Activated CD8-positive, alpha-beta memory T cell treated with anti-CD3 and anti-CD28 coated beads, Interleukin-2, amount 10 ng/mL, durations not matched to agents 7 days and 5 days (primary cell): ENCODE results near the gene ANKRD2. TPM values are rescaled to one million over a fixed set of nuclear protein-coding genes. Genes with fewer than 3 reads are reported as not detected.
"Not testable (repeated sequence)": the region's sequence is repeated elsewhere in the genome, so short reads cannot be mapped to it uniquely, and the experiment has no call there.

Experiments used
- ATAC-seq: fragments of 150-1000 bp; cut with Tn5 transposase; one replicate; pipeline ENCODE4 v1.10.0; 2021; ENCODE audit warnings: moderate library complexity
- CTCF ChIA-PET: fragments of 350-600 bp; sonication (Branson Sonifier 250); formaldehyde crosslinking; loops from one replicate; lab custom pipeline; 2021; ENCODE audit warnings: antibody characterized with exemption; lab: Charles Lee
- DNase-seq: peaks from one replicate; pipeline ENCODE4 v3.0.0-alpha.2; 2020
- H3K27ac Mint-ChIP-seq: one replicate; pipeline ENCODE4 v1.8.0; 2021; ENCODE audit warnings: mild to moderate bottlenecking, mixed read lengths
- H3K27me3 Mint-ChIP-seq: one replicate; pipeline ENCODE4 v1.8.0; 2021; ENCODE audit warnings: mixed read lengths
- H3K36me3 Mint-ChIP-seq: one replicate; pipeline ENCODE4 v1.8.0; 2021; ENCODE audit warnings: mild to moderate bottlenecking, mixed read lengths
- H3K4me1 Mint-ChIP-seq: one replicate; pipeline ENCODE4 v1.8.0; 2021; ENCODE audit warnings: mixed read lengths
- H3K4me3 Mint-ChIP-seq: one replicate; pipeline ENCODE4 v1.8.0; 2021; ENCODE audit warnings: mild to moderate bottlenecking, moderate library complexity, mixed read lengths
- H3K9me3 Mint-ChIP-seq: one replicate; pipeline ENCODE4 v1.8.0; 2022; ENCODE audit warnings: low read depth, mixed read lengths
- total RNA-seq, 2 experiments: library from RNA; stranded (reverse); gene quantifications; one replicate each; pipeline ENCODE4 v1.2.3, GENCODE V29; 2021

Gene ANKRD2
- total RNA-seq, 2 experiments from 2014 or later: 0.26 to 0.67 TPM

- H3K27ac Mint-ChIP-seq: no peak overlapping the region
- H3K4me3 Mint-ChIP-seq: no peak overlapping the region
- H3K27me3 Mint-ChIP-seq: no peaks in the 10 kb centered on the region
- H3K36me3 Mint-ChIP-seq: no peaks in the 10 kb centered on the region
- DNase-seq (no peak), ATAC-seq (no peak)
- H3K4me1 Mint-ChIP-seq: peaks cover 8% of the 10 kb centered on the region
- no peaks in the 10 kb centered on the region for H3K9me3 Mint-ChIP-seq
- CTCF ChIA-PET: interaction anchor here (1.6 to 5.5 kb wide), 3 partner anchors 22 to 131 kb away, joined by 4 to 55 read pairs (median 10); no protein-coding TSS in a partner anchor
Measured at GRCh38 chr10:97570146-97570788, 2.3 kb upstream of the ANKRD2 start.

- no peak for DNase-seq
- Mint-ChIP-seq H3K27me3 (no peaks in the 10 kb centered on the region), H3K4me3 (no peak overlapping the region), H3K36me3 (no peaks in the 10 kb centered on the region), H3K4me1 (peaks cover 8% of the 10 kb centered on the region), H3K27ac (no peak overlapping the region), H3K9me3 (no peaks in the 10 kb centered on the region)
- CTCF ChIA-PET: interaction anchor here (1.4 to 5.5 kb wide), 14 partner anchors 10 to 165 kb away, joined by 4 to 55 read pairs (median 10); partner anchors contain the start of genes PI4K2A and ZFYVE27
- no peak for ATAC-seq
Measured at GRCh38 chr10:97570789-97571471, 1.6 kb upstream of the ANKRD2 start.

- Mint-ChIP-seq H3K4me1 (peaks cover 4% of the 10 kb centered on the region), H3K4me3 (no peak overlapping the region), H3K27me3 (no peaks in the 10 kb centered on the region), H3K27ac (no peak overlapping the region), H3K36me3 (no peaks in the 10 kb centered on the region), H3K9me3 (no peaks in the 10 kb centered on the region)
- ATAC-seq (no peak), DNase-seq (no peak)
- CTCF ChIA-PET: interaction anchor here (0.7 to 5.5 kb wide), 34 partner anchors 9 to 460 kb away, joined by 3 to 55 read pairs (median 6); partner anchors contain the start of genes AVPI1, C10orf62, PI4K2A and ZFYVE27
Measured at GRCh38 chr10:97571622-97572021, 957 bp upstream of the ANKRD2 start.

- Mint-ChIP-seq H3K36me3 (no peaks in the 10 kb centered on the region), H3K4me3 (no peak overlapping the region), H3K4me1 (peaks cover 2% of the 10 kb centered on the region), H3K27ac (no peak overlapping the region), H3K27me3 (peaks cover 8% of the 10 kb centered on the region), H3K9me3 (no peaks in the 10 kb centered on the region)
- no peak for DNase-seq
- ATAC-seq: no peak
- CTCF ChIA-PET: interaction anchor here (0.6 to 5.5 kb wide), 17 partner anchors 8 to 160 kb away, joined by 3 to 55 read pairs (median 7); partner anchors contain the start of gene AVPI1
Measured at GRCh38 chr10:97573021-97573420, 442 bp downstream of the ANKRD2 start.

- Mint-ChIP-seq H3K27ac (no peak overlapping the region), H3K27me3 (peaks cover 15% of the 10 kb centered on the region), H3K36me3 (no peaks in the 10 kb centered on the region), H3K9me3 (no peaks in the 10 kb centered on the region), H3K4me3 (no peak overlapping the region), H3K4me1 (peaks cover 2% of the 10 kb centered on the region)
- no peak for DNase-seq
- CTCF ChIA-PET: interaction anchor here (0.8 to 5.5 kb wide), 7 partner anchors 7 to 40 kb away, joined by 3 to 55 read pairs (median 4); no protein-coding TSS in a partner anchor
- ATAC-seq: no peak
Measured at GRCh38 chr10:97573672-97574071, 1.1 kb downstream of the ANKRD2 start.

- H3K36me3 Mint-ChIP-seq: no peaks in the 10 kb centered on the region
Measured at GRCh38 chr10:97574374-97575126, 2.0 kb downstream of the ANKRD2 start.

GRCh38 chr10:97575127-97575668 is 2.6 kb downstream of the ANKRD2 start:
- CTCF ChIA-PET: interaction anchor here (0.8 to 1.6 kb wide), 6 partner anchors 10 to 41 kb away, joined by 3 to 4 read pairs (median 4); no protein-coding TSS in a partner anchor
- no peaks in the 10 kb centered on the region for H3K36me3 Mint-ChIP-seq
- DNase-seq (no peak), ATAC-seq (no peak)
- H3K27ac Mint-ChIP-seq: no peak overlapping the region
- no peaks in the 10 kb centered on the region for H3K9me3 Mint-ChIP-seq
- peaks cover 4% of the 10 kb centered on the region for H3K4me1 Mint-ChIP-seq
- peaks cover 20% of the 10 kb centered on the region for H3K27me3 Mint-ChIP-seq
- H3K4me3 Mint-ChIP-seq: no peak overlapping the region

More at GRCh38 chr10:97574374-97575126, 2.0 kb downstream of the ANKRD2 start:
- CTCF ChIA-PET: interaction anchor here (1.1 to 5.5 kb wide), 6 partner anchors 11 to 39 kb away, joined by 3 to 55 read pairs (median 4); no protein-coding TSS in a partner anchor
- Mint-ChIP-seq H3K27me3 (peaks cover 17% of the 10 kb centered on the region), H3K4me1 (peaks cover 2% of the 10 kb centered on the region), H3K9me3 (no peaks in the 10 kb centered on the region), H3K27ac (no peak overlapping the region), H3K4me3 (no peak overlapping the region)
- no peak for ATAC-seq
- DNase-seq: no peak

- not testable (repeated sequence) for ATAC-seq, H3K9me3 Mint-ChIP-seq, H3K4me3 Mint-ChIP-seq, H3K36me3 Mint-ChIP-seq, H3K27ac Mint-ChIP-seq, DNase-seq, H3K4me1 Mint-ChIP-seq
- CTCF ChIA-PET: interaction anchor here (1.0 to 1.6 kb wide), 2 partner anchors 15 to 42 kb away, joined by 3 read pairs; no protein-coding TSS in a partner anchor
- peaks cover 20% of the 10 kb centered on the region for H3K27me3 Mint-ChIP-seq
Measured at GRCh38 chr10:97576487-97576886, 3.9 kb downstream of the ANKRD2 start.

GRCh38 chr10:97577701-97578100 is 5.1 kb downstream of the ANKRD2 start:
- peaks cover 4% of the 10 kb centered on the region for H3K4me1 Mint-ChIP-seq
- no peaks in the 10 kb centered on the region for H3K36me3 Mint-ChIP-seq
- peaks cover 20% of the 10 kb centered on the region for H3K27me3 Mint-ChIP-seq
- ATAC-seq (no peak), DNase-seq (no peak)
- no peak overlapping the region for H3K27ac Mint-ChIP-seq
- no peak overlapping the region for H3K4me3 Mint-ChIP-seq
- no peaks in the 10 kb centered on the region for H3K9me3 Mint-ChIP-seq
- CTCF ChIA-PET: no interaction called here

- H3K4me1 Mint-ChIP-seq: peaks cover 2% of the 10 kb centered on the region
- ATAC-seq (peak; percentile 27), DNase-seq (no peak)
- H3K4me3 Mint-ChIP-seq: no peak overlapping the region
- no peaks in the 10 kb centered on the region for H3K9me3 Mint-ChIP-seq
- CTCF ChIA-PET: no interaction called here
- H3K36me3 Mint-ChIP-seq: no peaks in the 10 kb centered on the region
- H3K27ac Mint-ChIP-seq: no peak overlapping the region
- H3K27me3 Mint-ChIP-seq: peaks cover 20% of the 10 kb centered on the region
Measured at GRCh38 chr10:97578171-97578844, 5.7 kb downstream of the ANKRD2 start.

- CTCF ChIA-PET: interaction anchor here (2.4 kb wide), 1 partner anchor 9 kb away, joined by 21 read pairs; the partner anchor contains the start of gene ANKRD2
- ATAC-seq (no peak), DNase-seq (no peak)
- H3K36me3 Mint-ChIP-seq: no peaks in the 10 kb centered on the region
- H3K27ac Mint-ChIP-seq: no peak overlapping the region
- no peaks in the 10 kb centered on the region for H3K9me3 Mint-ChIP-seq
- peaks cover 20% of the 10 kb centered on the region for H3K27me3 Mint-ChIP-seq
- no peak overlapping the region for H3K4me3 Mint-ChIP-seq
- peaks cover 2% of the 10 kb centered on the region for H3K4me1 Mint-ChIP-seq
Measured at GRCh38 chr10:97580421-97581367, 8.1 kb downstream of the ANKRD2 start.
